SU-DHL-6 (cell line): ENCODE data around the gene PHLPP2.

ENCODE experiments used
- EZH2phosphoT487 ChIP-seq: fragments of 200-600 bp; sonication (generic), shearing (Covaris generic); conservative IDR thresholded peaks from 2 replicates; pipeline ENCODE4 v1.6.1; 2018; ENCODE audit warnings: mild to moderate bottlenecking, antibody characterized with exemption, low read length, moderate library complexity, mixed read lengths
- TF ChIP-seq, protein P1 (sequence below): fragments of 200-600 bp; sonication (generic); IDR thresholded peaks from one replicate; pipeline ENCODE4 v1.5.1; 2017; ENCODE audit warnings: antibody characterized with exemption, mild to moderate bottlenecking, low read length, moderate library complexity; ENCODE audit not compliant: insufficient read depth, poor library complexity, severe bottlenecking

DNA sequence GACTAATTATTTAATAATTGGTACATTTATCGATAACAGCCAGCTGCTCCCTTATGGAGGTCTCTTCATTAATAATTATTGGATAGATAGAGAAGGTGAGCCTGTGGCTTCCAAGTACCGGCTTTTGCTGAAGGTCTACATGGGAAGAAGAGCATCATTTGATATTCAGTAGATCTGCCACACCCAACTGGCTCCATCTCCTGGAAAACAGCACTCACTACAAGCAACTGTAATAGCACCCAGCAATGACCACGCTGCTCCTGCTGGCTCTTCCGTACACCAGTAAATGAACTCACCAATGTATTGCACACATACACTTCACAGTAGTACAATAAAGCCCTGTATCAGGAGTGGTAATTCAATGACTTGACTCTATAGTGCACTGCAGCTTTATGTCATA, 79.1 kb downstream of the PHLPP2 start:
- TF ChIP-seq, protein P1, sequence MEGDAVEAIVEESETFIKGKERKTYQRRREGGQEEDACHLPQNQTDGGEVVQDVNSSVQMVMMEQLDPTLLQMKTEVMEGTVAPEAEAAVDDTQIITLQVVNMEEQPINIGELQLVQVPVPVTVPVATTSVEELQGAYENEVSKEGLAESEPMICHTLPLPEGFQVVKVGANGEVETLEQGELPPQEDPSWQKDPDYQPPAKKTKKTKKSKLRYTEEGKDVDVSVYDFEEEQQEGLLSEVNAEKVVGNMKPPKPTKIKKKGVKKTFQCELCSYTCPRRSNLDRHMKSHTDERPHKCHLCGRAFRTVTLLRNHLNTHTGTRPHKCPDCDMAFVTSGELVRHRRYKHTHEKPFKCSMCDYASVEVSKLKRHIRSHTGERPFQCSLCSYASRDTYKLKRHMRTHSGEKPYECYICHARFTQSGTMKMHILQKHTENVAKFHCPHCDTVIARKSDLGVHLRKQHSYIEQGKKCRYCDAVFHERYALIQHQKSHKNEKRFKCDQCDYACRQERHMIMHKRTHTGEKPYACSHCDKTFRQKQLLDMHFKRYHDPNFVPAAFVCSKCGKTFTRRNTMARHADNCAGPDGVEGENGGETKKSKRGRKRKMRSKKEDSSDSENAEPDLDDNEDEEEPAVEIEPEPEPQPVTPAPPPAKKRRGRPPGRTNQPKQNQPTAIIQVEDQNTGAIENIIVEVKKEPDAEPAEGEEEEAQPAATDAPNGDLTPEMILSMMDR = peak; percentile 38
- no peak for TF ChIP-seq EZH2phosphoT487
